ENCODE results near the gene PAPPA.

DNA sequence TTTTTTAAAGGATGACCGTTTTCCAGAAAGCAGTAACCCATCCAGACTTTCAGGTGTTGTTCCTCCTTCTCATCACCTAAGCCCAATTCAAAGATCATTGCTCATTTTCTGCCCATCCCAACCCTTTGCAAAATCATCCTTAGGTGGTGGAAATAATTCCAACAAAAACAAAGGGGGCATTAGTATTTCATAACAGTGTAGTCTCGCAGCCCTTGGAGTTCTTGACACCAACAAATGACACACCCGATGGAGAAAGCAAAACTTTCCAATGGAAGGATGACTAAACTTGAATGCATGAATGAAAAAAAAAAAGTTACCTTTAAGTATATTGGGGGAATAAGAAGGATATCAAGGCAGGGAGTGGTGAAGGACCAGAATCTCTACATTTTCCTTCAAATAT is 117.0 kb downstream of the PAPPA start:
- TF ChIP-seq, protein P1, sequence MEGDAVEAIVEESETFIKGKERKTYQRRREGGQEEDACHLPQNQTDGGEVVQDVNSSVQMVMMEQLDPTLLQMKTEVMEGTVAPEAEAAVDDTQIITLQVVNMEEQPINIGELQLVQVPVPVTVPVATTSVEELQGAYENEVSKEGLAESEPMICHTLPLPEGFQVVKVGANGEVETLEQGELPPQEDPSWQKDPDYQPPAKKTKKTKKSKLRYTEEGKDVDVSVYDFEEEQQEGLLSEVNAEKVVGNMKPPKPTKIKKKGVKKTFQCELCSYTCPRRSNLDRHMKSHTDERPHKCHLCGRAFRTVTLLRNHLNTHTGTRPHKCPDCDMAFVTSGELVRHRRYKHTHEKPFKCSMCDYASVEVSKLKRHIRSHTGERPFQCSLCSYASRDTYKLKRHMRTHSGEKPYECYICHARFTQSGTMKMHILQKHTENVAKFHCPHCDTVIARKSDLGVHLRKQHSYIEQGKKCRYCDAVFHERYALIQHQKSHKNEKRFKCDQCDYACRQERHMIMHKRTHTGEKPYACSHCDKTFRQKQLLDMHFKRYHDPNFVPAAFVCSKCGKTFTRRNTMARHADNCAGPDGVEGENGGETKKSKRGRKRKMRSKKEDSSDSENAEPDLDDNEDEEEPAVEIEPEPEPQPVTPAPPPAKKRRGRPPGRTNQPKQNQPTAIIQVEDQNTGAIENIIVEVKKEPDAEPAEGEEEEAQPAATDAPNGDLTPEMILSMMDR (conservative IDR thresholded peaks at IDR 0.05; ENCODE audit: low read length) = no peak
- TF ChIP-seq EZH2phosphoT487 (IDR thresholded peaks at IDR 0.05; ENCODE audit: borderline replicate concordance) = no peak
